Measurements from ENCODE around the gene HAPLN2.
"Not testable (repeated sequence)": the region's sequence is repeated elsewhere in the genome, so short reads cannot be mapped to it uniquely, and the experiment has no call there.

Gene HAPLN2

DNA sequence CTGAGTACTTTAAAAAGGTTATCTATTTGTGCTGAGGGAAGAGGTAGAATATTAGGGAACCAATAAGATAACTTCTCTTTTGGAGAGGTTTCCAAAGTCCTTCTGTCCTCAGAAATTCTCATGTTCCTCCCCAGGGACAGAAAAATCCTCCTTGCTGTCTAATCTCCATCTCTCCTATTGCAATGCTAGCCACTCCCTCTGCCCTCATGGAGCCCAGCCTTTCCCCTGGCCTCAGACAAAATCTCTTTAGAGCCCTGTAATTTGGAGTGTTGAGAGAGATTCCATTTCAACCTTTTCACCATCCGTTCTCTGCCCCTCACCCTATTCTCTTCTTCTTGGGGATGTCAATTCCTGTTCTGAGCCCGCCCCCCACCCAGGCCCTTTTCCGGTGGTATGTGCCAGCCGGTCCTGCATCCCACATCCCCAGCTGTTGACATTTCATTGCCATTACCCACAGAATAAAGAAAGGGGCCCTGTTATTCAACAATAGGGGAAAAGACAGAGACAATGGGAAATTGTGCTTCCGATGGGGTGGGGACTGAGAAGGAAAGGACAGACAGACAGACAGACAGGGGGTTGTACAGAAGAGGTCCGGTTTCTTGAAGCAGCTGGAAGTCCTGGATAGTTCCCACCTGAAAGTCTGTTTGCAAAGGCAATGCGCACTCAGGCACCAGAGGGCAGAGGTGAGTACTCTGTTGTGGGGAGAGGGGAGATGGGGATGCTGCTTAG, at the start of gene HAPLN2:
HAPLN2 (plus strand) TSS at position 563 of the 729 bp plus-strand sequence. CDS start 4,076 bp downstream, outside the sequence.
- in situ Hi-C loops (cut with MboI; ENCODE audit: low sequenced_read_pairs): no loop called here

DNA sequence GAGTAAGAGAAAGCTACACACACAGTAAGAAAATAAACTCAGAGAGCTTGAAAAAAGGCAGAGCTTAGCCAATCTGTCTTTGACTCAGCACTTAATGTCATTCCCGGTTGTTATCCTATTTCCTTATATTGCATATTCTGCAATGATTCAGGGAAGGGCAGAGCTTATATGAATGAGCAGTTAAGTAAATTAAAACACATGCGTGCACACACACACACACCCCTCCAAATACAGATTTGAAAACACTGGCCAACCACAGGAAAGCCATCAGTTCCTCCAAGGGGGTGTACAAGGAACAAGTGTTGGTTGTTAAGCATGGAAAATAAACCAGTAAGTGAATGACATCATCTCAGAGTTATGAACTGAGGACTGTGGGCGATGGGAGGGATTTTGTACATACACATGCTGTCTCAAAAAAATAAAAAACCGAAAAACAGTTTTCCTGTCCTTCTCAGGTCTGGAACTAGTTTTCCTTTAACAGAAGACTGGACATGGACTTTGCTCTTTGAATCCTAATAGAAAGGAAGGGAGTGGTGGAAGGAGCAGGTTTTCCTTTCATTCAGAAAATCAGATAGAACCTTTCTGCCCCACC, 47.9 kb upstream of the HAPLN2 start:
- in situ Hi-C loops (cut with MboI; ENCODE audit: low sequenced_read_pairs): no loop called here

DNA sequence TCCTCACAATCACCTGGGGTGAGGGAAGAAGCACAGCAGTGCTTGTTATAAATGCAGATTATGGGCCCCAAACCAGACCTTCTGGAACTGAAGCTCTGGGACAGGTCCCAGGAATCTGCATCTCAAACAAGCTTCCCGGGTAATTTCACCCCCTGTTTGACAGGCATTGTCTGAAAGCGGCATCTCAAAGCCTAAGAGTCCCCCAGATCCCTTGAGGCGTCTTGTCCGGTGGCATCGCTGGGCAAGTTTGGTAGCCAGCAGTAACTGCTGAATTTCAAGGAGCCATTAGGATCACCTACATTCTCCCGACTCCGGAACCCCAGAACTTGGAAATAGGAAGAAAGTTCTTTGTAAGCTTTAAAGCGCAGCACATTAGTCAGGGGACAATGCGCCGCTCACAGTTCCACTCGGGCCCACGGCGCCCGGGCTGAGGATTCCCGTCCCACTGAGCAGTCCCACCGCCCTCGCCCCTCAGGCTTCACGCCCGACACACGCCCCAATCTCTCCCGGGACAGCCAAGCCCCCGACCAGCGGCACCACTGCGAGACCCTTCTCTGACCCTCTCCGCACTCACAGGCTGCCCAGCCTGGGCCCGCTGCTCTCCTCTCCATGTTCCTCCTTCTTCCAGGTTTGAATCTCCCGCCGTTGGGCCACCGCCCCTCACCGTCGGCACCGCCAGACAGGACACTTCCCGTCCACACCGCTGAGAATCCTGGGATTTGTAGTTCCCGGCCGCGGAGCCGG, 47.1 kb upstream of the HAPLN2 start, which contains the start of gene IQGAP3:
IQGAP3 (minus strand) TSS at position 647 of the 744 bp plus-strand sequence; CDS start at position 611, 36 bp downstream.
- in situ Hi-C loops (cut with MboI; ENCODE audit: low sequenced_read_pairs): no loop called here

DNA sequence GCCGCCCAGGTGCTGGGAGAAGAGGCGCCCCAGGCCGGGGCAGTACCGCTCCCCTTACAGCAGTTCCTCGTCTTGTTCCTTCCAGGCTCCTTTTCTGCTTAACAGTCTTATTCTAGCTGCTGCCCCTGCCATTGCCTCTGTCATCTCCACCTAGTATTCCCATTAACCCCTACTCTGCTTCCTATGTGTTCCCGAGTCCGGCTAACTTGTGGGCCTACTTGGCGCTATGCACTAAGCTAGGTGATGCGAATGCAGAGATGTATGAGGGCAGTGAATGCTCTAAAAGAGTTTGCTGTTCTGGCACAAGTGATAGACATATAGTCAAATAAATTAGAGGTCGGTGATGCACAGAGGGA, 46.6 kb upstream of the HAPLN2 start:
- in situ Hi-C loops (cut with MboI; ENCODE audit: low sequenced_read_pairs): no loop called here

DNA sequence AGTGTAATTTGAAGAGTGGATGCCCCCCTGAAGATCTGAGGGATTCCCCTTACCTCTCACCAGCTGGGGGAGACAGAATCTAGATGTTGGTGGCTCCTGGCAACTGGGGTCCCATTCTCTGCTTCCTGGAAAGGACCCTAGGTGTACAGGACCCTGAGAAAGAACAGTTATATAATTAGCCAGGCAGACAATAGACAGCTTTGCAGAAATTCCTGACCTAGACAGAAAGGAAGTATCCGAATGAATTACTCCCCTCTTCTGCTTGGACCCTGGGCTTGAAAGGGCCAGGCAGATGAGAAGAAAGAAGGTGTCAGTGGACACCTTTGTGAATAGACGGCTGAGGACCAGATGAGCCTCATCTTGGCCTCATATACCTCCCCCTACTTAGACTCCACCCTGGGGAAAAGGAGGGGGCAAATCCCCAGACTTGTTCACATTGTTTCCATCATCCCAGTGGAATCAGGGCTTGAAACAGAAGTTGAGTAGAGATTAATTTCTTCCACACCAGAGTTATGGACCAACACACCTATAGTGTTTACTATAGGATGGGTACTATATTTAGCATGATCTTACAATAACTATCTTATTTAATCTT, 45.1 kb upstream of the HAPLN2 start:
- in situ Hi-C loops (cut with MboI; ENCODE audit: low sequenced_read_pairs): no loop called here

DNA sequence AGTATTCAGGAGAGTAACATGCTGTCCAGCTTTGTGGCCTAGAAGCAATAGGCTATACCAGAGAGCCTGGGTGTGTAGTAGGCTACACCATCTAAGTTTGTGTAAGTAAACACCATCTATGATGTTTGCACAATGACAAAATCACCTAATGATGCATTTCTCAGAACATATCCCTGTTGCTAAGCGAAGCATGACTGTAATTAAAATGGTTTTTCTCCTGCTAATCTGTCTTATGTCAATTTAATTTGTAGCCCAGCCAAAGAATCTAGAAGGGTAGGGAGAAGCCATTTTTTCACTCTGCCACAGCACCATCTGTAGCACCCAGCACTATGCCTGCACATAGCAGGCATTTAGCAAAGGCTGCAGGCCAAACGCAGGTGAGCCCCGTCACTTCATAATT, 41.7 kb upstream of the HAPLN2 start:
- in situ Hi-C loops (cut with MboI; ENCODE audit: low sequenced_read_pairs): no loop called here

DNA sequence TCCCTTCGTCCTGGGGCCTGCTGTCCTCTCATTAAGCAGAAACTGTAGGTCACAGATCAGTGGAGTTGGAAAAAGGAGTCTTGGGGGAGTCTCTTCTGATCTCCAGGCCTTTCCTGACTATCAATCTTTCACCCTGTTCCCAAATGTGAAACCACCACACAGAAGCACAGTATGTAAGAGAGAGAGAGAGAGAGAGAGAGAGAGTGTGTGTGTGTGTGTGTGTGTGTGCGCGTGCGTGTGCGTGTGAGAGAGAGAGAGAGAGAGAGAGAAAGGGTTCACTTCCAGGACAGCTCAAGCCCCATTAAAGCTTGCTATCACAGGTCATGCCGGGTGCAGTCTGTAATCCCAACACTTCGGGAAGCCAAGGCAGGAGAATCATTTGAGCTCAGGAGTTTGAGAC, 41.2 kb upstream of the HAPLN2 start:
- in situ Hi-C loops (cut with MboI; ENCODE audit: low sequenced_read_pairs): no loop called here

DNA sequence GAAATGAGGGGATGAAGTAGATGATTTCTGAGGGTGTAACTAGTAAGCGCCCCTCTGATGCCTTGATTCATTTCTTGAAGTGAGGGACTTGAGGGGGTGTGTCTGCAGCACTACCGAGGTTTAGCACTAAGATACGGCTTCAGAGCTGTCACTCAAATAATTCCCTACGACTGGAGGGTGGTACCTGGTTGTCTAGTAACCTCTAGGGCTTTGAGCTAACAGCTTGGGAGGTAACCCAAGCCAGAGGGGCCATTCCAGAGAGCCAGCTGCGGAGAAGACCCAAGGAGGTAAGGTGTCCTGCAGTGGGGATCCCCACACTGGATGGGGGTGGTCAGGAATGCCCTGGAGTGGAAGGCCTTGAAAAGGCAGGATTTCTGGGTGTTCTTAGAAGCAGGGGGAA, 39.7 kb upstream of the HAPLN2 start, which contains the start of gene TTC24:
TTC24 (plus strand) TSS at position 252 of the 400 bp plus-strand sequence. CDS start 1,642 bp downstream, outside the sequence.
- in situ Hi-C loops (cut with MboI; ENCODE audit: low sequenced_read_pairs): no loop called here

DNA sequence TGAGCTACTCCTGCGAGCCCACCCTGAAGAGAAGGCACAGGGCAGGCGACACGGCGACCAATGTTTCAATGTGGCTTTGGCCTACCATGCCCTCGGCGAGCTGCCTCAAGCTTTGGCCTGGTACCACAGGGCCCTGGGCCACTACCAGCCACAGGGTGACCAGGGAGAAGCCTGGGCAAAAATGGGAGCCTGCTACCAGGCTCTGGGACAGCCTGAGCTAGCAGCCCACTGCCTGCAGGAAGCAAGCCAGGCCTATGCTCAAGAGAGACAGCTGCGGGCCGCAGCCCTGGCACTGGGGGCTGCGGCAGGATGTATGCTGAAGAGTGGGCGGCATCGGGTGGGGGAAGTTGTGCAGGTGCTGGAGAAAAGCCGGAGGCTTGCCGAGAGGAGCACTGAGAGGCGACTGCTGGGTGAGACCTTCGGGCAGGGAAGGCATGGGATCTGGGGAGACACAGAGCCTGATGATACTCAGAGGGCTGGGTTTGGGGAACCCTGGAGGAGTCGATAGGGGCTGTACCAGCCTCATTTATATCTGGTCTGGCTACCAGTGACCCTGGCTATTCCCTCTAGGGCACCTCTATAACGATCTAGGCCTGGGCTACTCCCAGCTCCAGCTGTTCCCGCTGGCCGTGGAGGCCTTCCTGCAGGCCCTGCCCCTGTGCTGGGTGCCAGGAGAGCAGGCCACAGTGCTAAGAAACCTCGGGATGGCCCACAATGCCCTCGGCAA, 37.4 kb upstream of the HAPLN2 start:
- in situ Hi-C loops (cut with MboI; ENCODE audit: low sequenced_read_pairs): no loop called here

DNA sequence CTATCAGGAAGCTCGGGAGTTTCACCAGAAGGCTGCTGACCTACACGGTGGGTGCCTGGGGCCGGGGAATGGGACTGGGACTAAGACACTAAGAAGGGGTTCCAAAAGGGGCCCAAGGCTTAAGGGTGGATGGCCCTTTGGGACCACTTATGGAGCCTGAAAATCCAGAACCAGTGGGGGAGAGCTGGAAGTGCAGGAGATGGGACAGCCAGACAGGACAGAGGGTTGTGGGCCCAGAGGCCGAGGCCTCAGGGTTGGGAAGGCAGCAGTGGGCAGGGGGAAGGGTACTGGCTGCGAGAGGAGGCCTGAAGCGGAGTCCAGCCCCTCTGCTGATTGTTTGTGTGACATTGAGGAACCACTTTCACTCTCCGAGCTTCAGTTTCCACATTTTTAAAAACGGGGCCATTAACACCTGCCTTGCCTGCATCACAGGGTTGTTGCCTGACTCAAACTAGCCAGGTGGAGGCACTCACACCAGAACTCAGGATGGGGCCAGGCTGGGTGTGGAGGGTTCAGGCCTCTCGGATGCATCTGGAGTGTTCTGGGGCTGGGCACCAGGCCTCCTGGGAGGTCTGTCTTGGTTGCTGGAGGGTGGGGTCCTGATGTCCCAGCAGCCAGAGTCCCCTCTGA, 36.7 kb upstream of the HAPLN2 start:
- in situ Hi-C loops (cut with MboI; ENCODE audit: low sequenced_read_pairs): no loop called here

DNA sequence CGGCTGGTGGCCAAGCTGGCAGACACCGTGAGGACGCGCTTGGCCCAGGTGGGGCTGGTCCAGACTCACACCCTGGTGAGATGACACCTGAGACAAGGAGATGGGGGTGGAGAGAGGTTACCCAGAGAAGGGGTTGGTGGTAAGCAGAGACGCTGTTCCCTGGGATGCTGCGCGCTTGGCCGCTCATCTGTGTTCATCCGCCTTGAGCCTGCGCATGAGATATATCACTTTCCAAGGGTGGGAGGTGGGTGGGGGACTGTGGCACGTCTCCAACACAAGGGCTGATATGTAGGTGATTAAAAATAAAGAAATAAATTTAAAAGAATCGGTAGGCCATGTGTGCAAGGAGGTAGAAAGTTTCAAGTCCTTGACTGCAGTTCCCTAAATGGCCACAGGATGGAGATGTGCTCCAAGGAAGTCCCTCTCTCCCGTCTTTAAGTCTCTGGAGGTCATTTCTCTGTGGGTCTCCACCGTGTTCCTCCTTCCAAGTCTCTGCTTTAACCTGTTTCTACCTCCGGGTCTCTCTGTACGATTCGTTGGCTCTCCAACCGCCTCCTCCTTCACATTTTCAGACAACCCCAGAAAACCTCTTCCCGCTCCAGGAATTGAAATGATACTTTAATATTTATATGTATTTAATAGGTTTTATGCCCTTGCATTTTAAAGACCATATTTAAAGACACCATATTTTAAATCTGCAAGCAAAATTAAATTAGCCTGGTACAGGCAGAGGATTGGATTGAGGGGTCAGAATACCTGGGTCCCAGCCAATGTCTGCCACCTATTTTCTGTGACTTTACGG, 35.2 kb upstream of the HAPLN2 start:
- in situ Hi-C loops (cut with MboI; ENCODE audit: low sequenced_read_pairs): no loop called here

DNA sequence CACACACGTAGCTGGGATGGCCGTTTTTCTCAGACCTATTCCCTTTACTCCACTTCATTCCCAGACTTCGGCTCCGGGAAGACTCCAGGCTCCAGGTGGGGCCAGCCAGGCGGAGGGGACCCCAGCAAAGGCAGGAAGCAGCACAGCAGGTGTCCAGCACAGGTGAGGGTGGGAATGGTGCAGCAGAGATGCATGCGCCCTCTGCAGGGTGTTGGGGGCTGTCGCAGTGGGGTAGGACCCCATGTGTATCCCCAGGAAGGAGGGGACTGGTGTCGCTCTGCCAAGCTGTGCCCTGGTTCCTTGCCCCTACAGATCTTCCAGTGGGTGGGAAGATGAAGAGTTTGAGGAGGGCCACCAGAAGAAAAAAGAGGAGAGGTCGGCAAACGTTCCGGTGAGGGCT, 34.4 kb upstream of the HAPLN2 start:
- in situ Hi-C loops (cut with MboI; ENCODE audit: low sequenced_read_pairs): no loop called here

DNA sequence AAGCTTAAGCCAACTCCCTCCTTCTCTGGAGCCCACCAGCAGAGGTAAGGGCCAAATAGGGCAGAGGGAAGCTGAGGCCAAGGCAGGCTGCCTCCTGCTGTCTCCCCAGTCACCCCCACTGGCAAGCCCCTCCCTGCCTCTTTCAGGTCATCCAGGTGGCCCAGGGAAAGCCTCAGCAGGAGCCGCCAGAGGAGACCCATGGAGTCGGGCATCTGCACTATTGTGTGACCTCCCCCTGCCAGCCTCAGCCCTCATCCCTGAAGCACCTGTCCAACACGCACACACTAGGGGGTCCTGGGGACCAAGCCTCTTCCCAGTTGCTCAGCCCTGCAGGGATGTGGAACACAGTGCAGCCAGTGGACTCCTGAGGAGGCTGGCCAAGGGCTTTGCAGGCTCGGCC, 32.9 kb upstream of the HAPLN2 start:
- in situ Hi-C loops (cut with MboI; ENCODE audit: low sequenced_read_pairs): no loop called here

DNA sequence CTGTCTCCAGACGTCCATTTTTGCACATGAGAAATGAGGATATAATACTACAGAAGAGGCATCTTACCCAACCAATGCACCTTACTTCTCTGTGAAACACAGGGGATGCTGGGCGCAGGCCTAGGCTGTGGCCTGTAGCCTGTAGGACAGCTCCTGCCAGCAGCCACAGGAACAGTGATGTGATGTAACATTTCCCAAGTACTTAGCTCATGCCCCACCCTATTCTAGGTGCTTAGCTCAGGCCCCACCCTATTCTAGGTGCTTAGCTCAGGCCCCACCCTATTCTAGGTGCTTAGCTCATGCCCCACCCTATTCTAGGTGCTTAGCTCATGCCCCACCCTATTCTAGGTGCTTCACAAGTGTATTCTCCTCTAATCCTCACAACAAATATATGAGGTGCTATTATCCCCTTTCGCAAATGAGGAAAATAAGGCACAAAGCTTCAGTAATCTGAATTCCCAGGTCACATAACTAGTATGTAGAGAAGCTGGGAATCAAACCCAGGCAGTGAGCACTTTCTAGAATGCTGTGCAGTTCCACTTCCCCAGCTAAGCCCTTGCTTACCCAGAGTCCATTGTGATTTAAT, 32.2 kb upstream of the HAPLN2 start:
- in situ Hi-C loops (cut with MboI; ENCODE audit: low sequenced_read_pairs): no loop called here

DNA sequence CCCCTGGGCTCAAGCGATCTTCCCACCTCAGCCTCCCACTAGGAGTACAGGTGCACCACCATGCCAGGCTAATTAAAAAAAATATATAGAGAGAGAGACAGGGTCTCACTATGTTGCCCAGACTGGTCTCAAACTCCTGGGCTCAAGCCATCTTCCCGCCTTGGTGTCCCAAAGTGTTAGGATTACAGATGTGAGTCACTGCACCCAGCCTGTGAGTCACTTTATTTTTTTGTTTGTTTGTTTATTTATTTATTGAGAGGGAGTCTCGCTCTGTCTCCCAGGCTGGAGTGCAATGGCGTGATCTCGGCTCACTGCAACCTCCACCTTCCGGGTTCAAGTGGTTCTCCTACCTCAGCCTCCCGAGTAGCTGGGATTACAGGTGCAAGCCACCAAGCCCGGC, 31.3 kb upstream of the HAPLN2 start:
- in situ Hi-C loops (cut with MboI; ENCODE audit: low sequenced_read_pairs): not testable (repeated sequence)

DNA sequence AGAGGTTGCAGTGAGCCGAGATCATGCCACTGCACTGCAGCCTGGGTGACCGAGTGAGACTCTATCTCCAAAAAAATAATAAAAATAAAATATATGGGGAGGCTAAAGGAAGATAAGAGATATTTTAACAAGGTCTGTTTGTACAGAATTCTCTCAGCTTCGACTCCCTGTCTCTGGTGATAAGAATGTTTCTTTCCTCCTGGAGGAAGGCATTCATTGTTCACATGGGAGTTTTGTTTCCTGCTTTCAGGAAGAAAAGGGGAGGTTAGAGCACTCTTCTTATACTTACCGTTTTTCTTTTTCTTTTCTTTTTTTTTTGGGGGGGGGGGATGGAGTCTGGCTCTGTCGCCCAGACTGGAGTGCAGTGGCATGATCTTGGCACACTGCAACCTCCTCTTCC, 29.7 kb upstream of the HAPLN2 start:
- in situ Hi-C loops (cut with MboI; ENCODE audit: low sequenced_read_pairs): no loop called here

DNA sequence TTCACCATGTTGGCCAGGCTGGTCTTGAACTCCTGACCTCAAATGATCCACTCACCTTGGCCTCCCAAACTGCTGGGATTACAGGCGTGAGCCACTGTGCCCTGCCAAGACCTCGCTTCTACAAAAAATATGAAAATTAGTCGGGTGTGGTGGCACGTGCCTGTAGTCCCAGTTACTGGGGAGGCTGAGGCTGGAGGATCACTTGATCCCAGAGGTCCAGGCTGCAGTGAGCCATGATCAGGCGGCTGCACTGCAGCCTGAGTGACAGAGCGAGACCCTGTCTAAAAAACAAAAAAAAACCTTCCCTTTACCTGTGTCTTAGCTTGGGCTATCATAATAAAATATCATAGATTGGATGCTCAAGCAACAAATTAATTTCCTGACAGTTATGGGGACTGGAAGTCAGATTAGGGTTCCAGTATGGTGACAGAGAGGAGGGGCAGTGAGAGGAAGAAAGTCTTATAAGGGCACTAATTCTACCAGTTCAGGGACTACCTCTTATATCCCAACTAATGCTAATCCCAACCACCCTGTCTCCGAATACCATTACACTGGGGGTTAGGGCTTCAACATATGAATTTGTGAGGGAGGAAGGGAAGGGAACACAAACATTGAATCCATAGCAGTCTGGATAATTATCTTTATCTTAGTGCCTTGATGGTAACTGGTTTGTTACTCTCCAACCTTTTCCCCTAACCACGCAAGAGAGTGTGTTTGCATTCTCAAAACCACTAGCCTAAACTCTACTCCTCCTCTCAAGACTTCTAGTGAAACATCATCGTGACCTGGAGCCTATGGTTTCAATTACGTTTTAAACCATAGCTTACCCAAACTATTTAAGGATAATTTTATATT, 28.7 kb upstream of the HAPLN2 start:
- in situ Hi-C loops (cut with MboI; ENCODE audit: low sequenced_read_pairs): no loop called here

DNA sequence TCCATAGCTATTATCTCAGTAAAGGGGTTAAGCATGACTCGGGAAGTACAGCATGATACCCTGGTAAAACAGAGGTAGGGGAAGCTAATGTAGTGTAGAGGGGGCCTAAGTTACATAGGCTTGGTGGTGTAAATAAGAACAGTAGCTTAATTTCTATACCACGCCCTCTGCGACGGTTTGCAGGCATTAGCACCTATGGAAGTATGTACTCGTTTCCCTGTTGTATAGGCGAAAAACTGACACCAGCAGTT, 28.1 kb upstream of the HAPLN2 start:
- in situ Hi-C loops (cut with MboI; ENCODE audit: low sequenced_read_pairs): no loop called here

Measured in HL-60/S4 treated with retinoic acid at 250 ng/mL for 4 days and 3 days (cell line).